GM04503 (cell line): ENCODE measurements around the gene AMPD3.
A peak's percentile ranks its signal among the peaks of the same experiment; 100 is the strongest.

ENCODE experiments used
- DNase-seq: peaks from one replicate; pipeline ENCODE4 v3.0.0-alpha.2; 2012; ENCODE audit warnings: low read depth

Gene AMPD3

DNA sequence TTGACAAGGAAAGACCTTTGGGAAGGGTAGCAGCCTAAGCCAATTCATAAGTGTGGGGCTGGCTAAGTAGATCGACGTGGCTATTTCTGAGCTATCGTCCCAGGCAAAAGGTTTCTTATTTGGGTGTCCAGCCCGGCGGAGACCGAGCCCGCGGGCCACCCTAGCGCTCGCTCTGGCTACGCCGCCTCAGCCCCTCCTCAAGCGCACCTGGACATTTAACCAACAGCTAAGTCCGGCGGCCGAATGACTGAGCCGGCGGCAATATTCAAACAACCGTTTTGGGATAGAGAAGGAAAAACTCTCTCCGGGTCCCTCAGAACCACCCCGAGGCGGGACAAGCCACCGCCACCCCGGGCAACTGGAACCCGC lies 85.5 kb downstream of the AMPD3 start:
- no peak for DNase-seq

DNA sequence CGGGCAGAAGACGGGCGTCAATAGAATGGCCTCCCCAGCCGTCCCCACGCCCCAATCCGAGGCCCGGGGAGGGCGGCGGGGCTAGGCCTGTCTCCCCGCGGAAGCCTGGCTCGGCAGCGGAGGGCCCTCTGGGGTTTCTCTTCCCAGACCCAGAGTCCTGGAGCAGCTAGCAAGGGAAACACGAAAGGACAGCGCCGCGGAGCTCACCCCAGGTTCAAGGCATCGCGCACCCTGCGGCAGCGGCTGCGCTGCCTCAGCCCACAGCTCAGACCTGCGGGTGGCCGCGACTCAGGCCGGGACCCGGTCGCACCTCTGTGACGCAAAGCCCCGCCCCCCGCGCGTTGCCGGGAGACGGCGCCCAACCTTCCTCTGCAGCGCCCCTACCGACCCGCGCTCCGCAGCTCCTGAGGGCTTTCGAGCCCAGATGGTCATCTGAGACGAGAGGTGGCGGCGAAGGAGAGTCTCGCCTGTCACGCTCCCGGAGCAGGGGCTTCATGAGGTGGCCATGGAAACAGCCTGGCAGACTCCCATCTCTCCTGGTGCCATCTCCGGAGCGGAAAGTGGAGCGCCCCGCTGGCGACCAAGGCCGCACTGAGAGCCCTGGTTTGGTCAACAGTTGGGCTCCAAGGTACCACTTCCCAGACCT lies 86.0 kb downstream of the AMPD3 start, which contains the start of gene RNF141:
TSS of gene RNF141 (minus strand) at position 273 of the 646 bp plus-strand sequence. CDS start 7,029 bp downstream, outside the sequence.
- DNase-seq: peak; percentile 46

DNA sequence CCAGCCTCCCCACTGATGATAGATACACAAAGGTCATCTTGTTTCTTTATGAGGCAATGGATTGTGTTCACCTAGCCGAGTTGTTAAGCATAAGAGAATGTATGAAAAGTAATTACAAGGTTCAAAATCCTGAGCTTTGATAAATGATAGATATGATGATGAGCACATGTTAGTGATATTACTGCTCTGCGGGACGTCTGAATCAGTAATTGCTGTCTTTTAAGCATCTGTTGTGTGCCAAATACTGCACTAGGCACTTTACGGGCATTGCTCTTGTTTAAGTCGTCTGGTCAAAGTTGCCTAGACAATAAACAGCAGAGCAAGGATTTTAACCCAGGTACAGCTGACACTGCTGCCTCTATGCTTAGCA lies 86.5 kb downstream of the AMPD3 start:
- DNase-seq: no peak

DNA sequence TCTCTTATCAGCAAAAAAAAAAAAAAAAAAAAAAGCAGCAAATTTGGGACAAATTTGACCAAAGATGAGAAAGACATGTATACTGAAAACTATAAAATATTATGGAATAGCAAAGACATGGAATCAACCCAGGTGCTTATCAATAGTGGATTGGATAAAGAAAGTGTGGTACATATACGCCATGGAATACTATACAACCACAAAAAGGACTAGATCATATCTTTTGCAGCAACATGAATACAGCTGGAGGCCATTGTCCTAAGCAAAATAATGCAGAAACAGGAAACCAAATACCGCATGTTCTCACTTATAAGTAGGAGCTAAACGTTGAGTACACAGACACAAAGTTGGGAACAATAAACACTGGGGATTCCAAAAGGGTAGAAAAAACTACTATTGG lies 87.7 kb downstream of the AMPD3 start:
- DNase-seq: no peak

DNA sequence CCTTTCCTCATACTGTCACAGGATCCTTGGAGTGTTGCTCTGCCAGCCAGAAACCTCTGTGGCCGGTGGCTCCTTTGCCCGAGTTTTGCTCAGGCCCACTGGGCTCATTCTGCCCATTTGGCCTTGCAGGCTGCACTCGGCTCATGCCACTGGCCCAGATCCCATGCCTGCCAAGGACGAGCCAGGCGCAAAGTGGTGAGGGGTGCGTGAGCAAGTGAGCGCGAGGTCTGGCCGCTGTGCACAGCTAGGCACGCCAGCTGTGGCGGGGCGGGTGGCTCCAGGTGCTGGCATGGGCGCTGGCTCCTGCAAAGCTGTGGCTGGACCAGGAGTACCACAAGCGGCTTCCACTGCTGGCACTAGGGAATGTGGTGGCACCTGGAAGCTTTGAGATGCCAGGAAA lies 88.7 kb downstream of the AMPD3 start:
- DNase-seq: no peak

DNA sequence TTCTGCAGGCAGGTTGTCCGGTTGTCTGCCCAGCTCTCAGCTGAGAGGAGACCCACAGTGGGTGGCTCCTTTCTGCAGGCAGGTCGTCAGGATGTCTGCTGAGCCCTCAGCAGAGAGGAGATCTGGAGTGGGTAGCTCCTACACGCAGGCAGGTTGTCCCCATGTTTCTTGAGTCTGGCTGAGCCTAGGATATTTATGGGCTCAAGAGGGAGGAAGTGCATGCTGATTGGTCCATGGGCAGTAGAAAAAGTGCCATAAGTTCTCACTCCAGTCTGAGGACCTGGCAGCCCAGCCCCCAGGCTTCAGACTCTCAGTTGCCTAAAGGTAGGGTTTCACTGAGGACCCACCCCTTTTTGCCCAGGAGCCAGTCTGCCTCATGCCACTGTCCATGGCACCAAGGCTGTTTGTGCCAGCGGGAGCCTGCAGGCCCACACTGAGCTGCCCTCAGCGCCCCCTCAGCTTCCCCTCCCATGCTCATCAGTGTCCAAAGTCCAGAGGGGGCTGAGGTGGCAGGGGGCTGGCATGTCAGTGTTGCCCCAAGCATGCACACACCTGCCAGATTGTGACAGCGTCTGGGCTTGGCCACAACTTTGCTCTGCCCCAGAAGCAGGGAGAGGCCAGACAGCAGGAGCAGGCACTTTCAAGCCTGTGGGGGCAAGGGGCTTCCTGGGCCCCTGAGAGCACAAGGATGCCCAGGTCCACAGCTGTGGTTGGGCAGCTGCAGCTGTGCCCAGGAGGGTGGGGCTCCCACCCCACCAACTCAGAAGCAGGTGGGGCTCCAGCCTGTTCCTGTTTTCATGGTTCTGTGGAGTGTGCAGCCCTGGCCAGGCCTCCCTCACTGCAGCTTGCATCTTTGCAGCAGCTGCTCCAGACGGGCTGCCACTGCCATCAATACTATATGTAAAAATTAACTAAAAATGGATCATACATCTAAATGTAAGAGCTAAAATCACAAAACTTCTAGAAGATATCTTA lies 89.7 kb downstream of the AMPD3 start:
- DNase-seq: no peak

DNA sequence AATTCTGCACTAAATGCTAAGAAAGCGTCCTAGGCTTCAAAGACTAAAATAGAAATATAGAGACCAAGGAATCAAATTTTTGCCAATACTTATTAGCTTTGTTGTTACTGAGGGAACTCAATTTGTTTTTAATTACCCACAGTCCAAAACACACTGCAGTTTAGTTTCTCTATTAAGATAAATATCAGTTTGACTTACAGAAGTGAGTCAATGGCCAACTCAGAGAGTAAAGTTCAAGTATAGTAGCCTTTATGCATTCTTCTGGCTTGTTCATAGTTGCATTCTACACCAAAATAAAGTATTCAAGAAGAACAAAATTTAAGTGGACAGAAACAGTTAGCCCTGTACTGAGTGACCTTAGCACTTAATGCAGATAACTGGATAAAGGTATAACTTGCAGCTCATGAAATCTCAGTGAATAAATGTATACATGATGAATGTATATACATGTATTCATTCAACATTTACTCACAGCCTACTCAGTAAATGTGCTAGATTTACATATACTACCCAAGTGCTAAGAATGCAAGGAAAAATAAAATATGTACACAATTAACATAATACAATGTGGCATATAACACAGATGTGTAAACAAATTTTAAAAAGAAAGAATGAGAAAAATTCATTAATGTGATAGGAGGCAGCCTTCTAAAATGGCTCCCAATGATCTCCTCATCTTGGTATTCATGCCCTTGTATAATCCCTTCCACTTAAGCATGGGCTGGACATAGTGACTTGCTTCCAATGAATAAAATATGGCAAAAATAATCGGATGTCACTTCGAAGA lies 95.6 kb downstream of the AMPD3 start:
- no peak for DNase-seq

DNA sequence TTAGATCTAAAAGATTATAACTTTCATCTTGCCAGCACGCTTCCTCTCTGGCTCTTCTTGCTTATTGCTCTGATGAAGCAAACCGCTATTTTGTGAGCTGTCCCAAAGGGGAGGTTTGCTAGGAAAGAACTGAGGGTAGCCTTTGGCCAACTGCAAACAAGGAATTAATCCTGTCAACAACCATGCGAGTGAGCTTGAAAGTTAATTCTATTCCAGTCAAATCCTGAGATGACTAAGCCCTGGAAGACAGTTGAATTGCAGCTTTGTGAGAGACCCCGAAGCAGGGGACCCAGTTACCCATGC lies 96.2 kb downstream of the AMPD3 start:
- DNase-seq: no peak

DNA sequence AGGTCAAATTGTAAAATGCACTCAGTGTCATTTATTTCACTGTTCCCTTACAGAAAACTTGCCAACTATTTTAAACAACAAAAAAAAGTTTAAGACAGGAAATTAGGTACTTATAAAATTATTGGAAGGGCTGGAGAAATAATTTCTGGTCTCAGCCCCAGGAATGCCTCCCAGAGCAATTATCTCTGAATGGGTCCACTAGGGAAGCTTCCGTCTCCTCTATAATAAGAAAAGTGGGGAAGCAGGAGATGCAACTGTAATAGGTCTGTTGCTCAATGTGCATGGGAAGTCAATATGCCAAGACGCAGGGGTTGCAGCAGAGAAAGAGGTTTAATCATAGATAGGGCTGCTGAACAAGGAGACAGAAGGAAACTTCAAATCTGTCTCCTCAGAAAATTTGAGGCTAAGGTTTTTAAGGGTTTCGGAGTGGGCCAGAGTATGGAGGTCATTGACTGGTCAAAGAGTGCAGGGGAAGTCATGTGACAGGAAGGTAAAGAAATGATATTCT lies 96.8 kb downstream of the AMPD3 start:
- DNase-seq: no peak

DNA sequence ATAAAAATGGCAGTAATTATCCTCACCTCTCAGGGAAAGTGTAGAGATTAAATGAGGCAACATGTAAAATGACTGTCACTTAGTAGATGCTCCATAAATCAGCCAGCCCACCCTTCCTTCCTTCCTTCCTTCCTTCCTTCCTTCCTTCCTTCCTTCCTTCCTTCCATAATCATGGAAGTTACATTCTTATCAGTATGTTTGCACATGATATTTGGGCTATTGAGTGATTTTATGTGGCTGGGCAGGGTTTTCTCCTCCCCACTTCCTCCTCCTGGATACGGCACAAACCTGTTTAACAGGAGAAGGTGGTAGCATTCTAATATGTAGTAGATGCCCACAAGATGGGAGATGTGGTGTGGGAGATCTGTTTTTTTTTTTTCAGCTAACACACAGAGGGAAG lies 101.5 kb downstream of the AMPD3 start:
- DNase-seq: no peak
